ENCODE data around the gene THSD7A. TPM values are rescaled to one million over a fixed set of nuclear protein-coding genes. Genes with fewer than 3 reads are reported as not detected.

The THSD7A gene
- total and polyA plus RNA-seq, 2 of the 4 experiments (the other 2 are of a cell fraction), result 0.02 to 0.18 TPM

GRCh38 chr7:11576310-11576709, 255.7 kb downstream of the THSD7A start:
- H3K27ac ChIP-seq (ENCODE audit: insufficient read depth, low read length), result no peak overlapping the region
- H3K4me1 ChIP-seq (ENCODE audit: control insufficient read depth, insufficient read depth, low read length), result no peaks in the 10 kb centered on the region
- no peak overlapping the region for H3K14ac ChIP-seq (replicated peaks; ENCODE audit: low read depth, low read length)
- no peak overlapping the region for H2AFZ ChIP-seq (replicated peaks; ENCODE audit: low read length, poor library complexity)
- no peak overlapping the region for H3K23ac ChIP-seq (ENCODE audit: low read depth, low read length)
- H4K20me1 ChIP-seq (ENCODE audit: insufficient read depth, low read length), result no peaks in the 10 kb centered on the region
- H4K5ac ChIP-seq (ENCODE audit: low read depth, low read length), result no peak overlapping the region
- no peak overlapping the region for H3K4me2 ChIP-seq (ENCODE audit: low read depth, low read length)
- BruUV-seq (replicated peaks), result no TSS peak
- H3K27me3 ChIP-seq (ENCODE audit: control insufficient read depth, insufficient read depth, low read length), result no peaks in the 10 kb centered on the region
- ChIA-PET CTCF (no interaction called here), POLR2A (ENCODE audit: unreplicated experiment) (no interaction called here)
- H2BK15ac ChIP-seq (ENCODE audit: low read depth, low read length), result no peak overlapping the region
- TF ChIP-seq MXI1 (IDR thresholded peaks at IDR 0.05; ENCODE audit: borderline replicate concordance, low read depth, low read length) (no peak), NFE2L2 (IDR thresholded peaks at IDR 0.05; ENCODE audit: low read depth, low read length) (no peak), SMC3 (IDR thresholded peaks at IDR 0.05; ENCODE audit: low read depth, low read length) (no peak), CEBPB (IDR thresholded peaks at IDR 0.05; ENCODE audit: low read depth, low read length) (no peak), FOS (IDR thresholded peaks at IDR 0.05; ENCODE audit: low read depth, low read length) (no peak), CHD1 (IDR thresholded peaks at IDR 0.05; ENCODE audit: low read depth, low read length) (no peak), MAZ (IDR thresholded peaks at IDR 0.05; ENCODE audit: borderline replicate concordance, low read depth, low read length) (no peak), RFX5 (IDR thresholded peaks at IDR 0.05; ENCODE audit: low read depth, low read length) (no peak)
- TF ChIP-seq, protein P1, sequence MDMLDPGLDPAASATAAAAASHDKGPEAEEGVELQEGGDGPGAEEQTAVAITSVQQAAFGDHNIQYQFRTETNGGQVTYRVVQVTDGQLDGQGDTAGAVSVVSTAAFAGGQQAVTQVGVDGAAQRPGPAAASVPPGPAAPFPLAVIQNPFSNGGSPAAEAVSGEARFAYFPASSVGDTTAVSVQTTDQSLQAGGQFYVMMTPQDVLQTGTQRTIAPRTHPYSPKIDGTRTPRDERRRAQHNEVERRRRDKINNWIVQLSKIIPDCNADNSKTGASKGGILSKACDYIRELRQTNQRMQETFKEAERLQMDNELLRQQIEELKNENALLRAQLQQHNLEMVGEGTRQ (IDR thresholded peaks at IDR 0.05; ENCODE audit: low read depth, low read length), result no peak
- TF ChIP-seq, protein P2, sequence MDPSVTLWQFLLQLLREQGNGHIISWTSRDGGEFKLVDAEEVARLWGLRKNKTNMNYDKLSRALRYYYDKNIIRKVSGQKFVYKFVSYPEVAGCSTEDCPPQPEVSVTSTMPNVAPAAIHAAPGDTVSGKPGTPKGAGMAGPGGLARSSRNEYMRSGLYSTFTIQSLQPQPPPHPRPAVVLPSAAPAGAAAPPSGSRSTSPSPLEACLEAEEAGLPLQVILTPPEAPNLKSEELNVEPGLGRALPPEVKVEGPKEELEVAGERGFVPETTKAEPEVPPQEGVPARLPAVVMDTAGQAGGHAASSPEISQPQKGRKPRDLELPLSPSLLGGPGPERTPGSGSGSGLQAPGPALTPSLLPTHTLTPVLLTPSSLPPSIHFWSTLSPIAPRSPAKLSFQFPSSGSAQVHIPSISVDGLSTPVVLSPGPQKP (IDR thresholded peaks at IDR 0.05; ENCODE audit: borderline replicate concordance, low read depth, low read length), result no peak
- no peak overlapping the region for H3K9ac ChIP-seq (ENCODE audit: low read depth, low read length)
- H2BK20ac ChIP-seq (ENCODE audit: low read depth, low read length), result no peak overlapping the region
- H3K9me3 ChIP-seq (ENCODE audit: control insufficient read depth, insufficient read depth, low read length), result peaks cover 2% of the 10 kb centered on the region; the same call in 1 of the 2 replicates
- in situ Hi-C loops (cut with MboI; ENCODE audit: low sequenced_read_pairs) (no loop called here), dilution Hi-C loops (cut with HindIII; ENCODE audit: low sequenced_read_pairs, unreplicated experiment) (no loop called here), intact Hi-C loops (cut with micrococcal nuclease) (no loop called here)
- no peak for ATAC-seq (ENCODE audit: low read depth)
- no peak overlapping the region for H3K4ac ChIP-seq (ENCODE audit: low read depth, low read length)
- H3K18ac ChIP-seq (ENCODE audit: low read depth, low read length), result no peak overlapping the region
- no peak overlapping the region for H2BK120ac ChIP-seq (ENCODE audit: low read depth, low read length)
- H3K9me1 ChIP-seq (ENCODE audit: insufficient read depth, low read length), result no peaks in the 10 kb centered on the region
- no peaks in the 10 kb centered on the region for H3K79me1 ChIP-seq (ENCODE audit: low read depth in 1 of 2, low read length in 2 of 2)
- no peak overlapping the region for H4K91ac ChIP-seq (ENCODE audit: insufficient read depth, low read depth, low read length)
- no peak overlapping the region for H4K8ac ChIP-seq (ENCODE audit: low read depth in 2 of 2, low read length in 2 of 2)
- H2AK9ac ChIP-seq (replicated peaks; ENCODE audit: low read depth, low read length, poor library complexity), result no peak overlapping the region
- no CpG with 5 or more reads among the region's 4 CpGs for WGBS, 2 experiments (ENCODE audit: extremely low coverage in 2 of 2, insufficient read length in 1 of 2)
- no peak for DNase-seq
- H3K56ac ChIP-seq (ENCODE audit: extremely low read depth, insufficient read depth, low read length), result no peak overlapping the region
- H2BK5ac ChIP-seq (ENCODE audit: low read depth, low read length, poor library complexity, severe bottlenecking), result no peak overlapping the region
- no peak overlapping the region for H2AK5ac ChIP-seq (ENCODE audit: low read depth, low read length)
- H3K36me3 ChIP-seq (ENCODE audit: control insufficient read depth, insufficient read depth, low read length), result no peaks in the 10 kb centered on the region
- H3K4me3 ChIP-seq (ENCODE audit: insufficient read depth, low read depth, low read length), result no peak overlapping the region

Data from IMR-90 (cell line).